ENCODE results near the gene NTN1.

DNA sequence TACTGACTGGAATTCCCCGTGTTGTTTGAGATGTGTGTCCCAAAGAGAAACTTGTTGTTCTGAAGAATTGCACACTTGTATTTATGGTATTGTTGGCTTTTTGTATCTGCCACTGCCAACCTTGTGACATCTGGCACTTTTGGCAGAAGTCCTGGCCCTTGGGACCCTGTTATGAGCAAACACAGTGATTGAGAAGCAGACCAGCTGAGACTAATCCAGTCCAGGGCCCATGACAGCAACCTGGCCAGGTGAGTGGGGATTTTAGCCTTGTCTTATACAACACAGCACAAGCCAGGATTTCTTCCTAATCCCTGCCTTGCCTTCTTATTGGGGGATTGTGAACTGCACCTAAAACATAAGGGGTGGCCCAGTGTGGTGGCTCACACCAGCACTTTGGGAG, 80.0 kb downstream of the NTN1 start:
- TF ChIP-seq, protein P1, sequence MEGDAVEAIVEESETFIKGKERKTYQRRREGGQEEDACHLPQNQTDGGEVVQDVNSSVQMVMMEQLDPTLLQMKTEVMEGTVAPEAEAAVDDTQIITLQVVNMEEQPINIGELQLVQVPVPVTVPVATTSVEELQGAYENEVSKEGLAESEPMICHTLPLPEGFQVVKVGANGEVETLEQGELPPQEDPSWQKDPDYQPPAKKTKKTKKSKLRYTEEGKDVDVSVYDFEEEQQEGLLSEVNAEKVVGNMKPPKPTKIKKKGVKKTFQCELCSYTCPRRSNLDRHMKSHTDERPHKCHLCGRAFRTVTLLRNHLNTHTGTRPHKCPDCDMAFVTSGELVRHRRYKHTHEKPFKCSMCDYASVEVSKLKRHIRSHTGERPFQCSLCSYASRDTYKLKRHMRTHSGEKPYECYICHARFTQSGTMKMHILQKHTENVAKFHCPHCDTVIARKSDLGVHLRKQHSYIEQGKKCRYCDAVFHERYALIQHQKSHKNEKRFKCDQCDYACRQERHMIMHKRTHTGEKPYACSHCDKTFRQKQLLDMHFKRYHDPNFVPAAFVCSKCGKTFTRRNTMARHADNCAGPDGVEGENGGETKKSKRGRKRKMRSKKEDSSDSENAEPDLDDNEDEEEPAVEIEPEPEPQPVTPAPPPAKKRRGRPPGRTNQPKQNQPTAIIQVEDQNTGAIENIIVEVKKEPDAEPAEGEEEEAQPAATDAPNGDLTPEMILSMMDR (IDR thresholded peaks at IDR 0.05; ENCODE audit: low read length): no peak
- TF ChIP-seq EZH2 (IDR thresholded peaks at IDR 0.05; ENCODE audit: borderline replicate concordance, low read length): no peak

All from OCI-LY1 (cell line).